Ovary (tissue), 9 donors: Measurements from ENCODE around the gene CSMD2. TPM values are rescaled to one million over a fixed set of nuclear protein-coding genes. Genes with fewer than 3 reads are reported as not detected.

Experiments
- DNase-seq, 5 donors: peaks; one replicate each; pipeline ENCODE4 v3.0.0-alpha.2; 2019 to 2020
- H3K27ac ChIP-seq, 2 donors: fragments of 200-600 bp; one replicate each; pipeline versions ENCODE4 v1.5.1 to v1.8.0; 2019 to 2022
- H3K27me3 ChIP-seq: fragments of 200-600 bp; one replicate; pipeline ENCODE4 v1.8.0; 2022
- H3K36me3 ChIP-seq: fragments of 200-600 bp; sonication (generic); one replicate; pipeline ENCODE4 v1.5.1; 2019
- H3K4me1 ChIP-seq: one replicate; pipeline ENCODE4 v1.8.1; 2013; ENCODE audit warnings: mild to moderate bottlenecking, moderate library complexity; ENCODE audit not compliant: insufficient read depth
- H3K4me3 ChIP-seq: fragments of 200-600 bp; sonication (generic); one replicate; pipeline ENCODE4 v1.5.1; 2017
- H3K9me3 ChIP-seq, 2 donors: fragments of 200-600 bp in 1 of 2; sonication (generic) in 1 of 2; one replicate each; pipeline versions ENCODE4 v1.5.1 to v1.8.1; 2013 to 2019; ENCODE audit warnings: mild to moderate bottlenecking in 1 of 2, moderate library complexity in 1 of 2
- CTCF ChIP-seq, 3 donors: fragments of 450-650 bp in 2 of 3; fragments of 200-600 bp in 1 of 3; IDR thresholded peaks; one replicate each; pipeline versions ENCODE4 v1.5.1 to v1.8.0; 2016 to 2022; ENCODE audit warnings: antibody characterized with exemption in 3 of 3, mild to moderate bottlenecking in 1 of 3
- EP300 ChIP-seq: sonication (generic); formaldehyde crosslinking; IDR thresholded peaks from one replicate; pipeline ENCODE4 v1.6.1; 2017; ENCODE audit warnings: antibody characterized with exemption
- POLR2A ChIP-seq: fragments of 450-650 bp; IDR thresholded peaks from one replicate; pipeline ENCODE4 v1.6.1; 2017; ENCODE audit warnings: antibody characterized with exemption, mild to moderate bottlenecking, moderate library complexity
- WGBS, 3 donors: extraction: QIAGEN DNeasy Blood & Tissue Kit in 1 of 3; methylation state at CpG; one replicate each; pipeline versions ENCODE4 v1.1.5 to v1.1.7; 2013 to 2017; 5-methylcytosine and 5-hydroxymethylcytosine counted together
- intact Hi-C, 4 donors: fragments of 100-400 bp; cut with DNase I; formaldehyde crosslinking; loops; one replicate each; pipeline versions ENCODE4 v1.11.0 to v1.15.1; 2022 to 2023
- polyA plus RNA-seq, 2 donors: library from polyadenylated mRNA; stranded (reverse); fragments of 200-250 nt in 1 of 2; fragments of 350-450 nt in 1 of 2; fragmentation: Illumina TruSeq in 1 of 2; extraction: RNeasy Lipid Tissue Mini Kit (QIAGEN cat#74804) in 1 of 2; gene quantifications; one replicate each; pipeline ENCODE4 v1.2.3, GENCODE V29; 2013 to 2014
- total RNA-seq, 7 donors: library from RNA; depleted of rRNA in 2 of 7; stranded (reverse); fragments of >200 nt in 2 of 7; fragmentation: NEBNext Ultra II Directional in 3 of 7; extraction: Animal tissue kit (Norgen Biotek cat#: 25700) in 3 of 7; gene quantifications; one replicate each; pipeline versions ENCODE4 v1.1.0 to v1.2.4, GENCODE V29; 2016 to 2023
- donor health status: DM: no; HTN: no; CAD: no; lungs with moderate emphysema.
- donor health status: DM: no; HTN: no; CAD: no.
- donor health status: Bipolar disorder and iron deficiency.
- donor health status: DM: yes; HTN: yes; CAD: no.
- donor health status: DM: no; HTN: no; CAD: no.
- donor health status: DM: yes; HTN: yes; CAD: no.

Gene CSMD2
- total and polyA plus RNA-seq, 9 donors, result 0.04 to 1.6 (median 0.18) TPM; not detected in 3

- H3K36me3 ChIP-seq, result no peaks in the 10 kb centered on the region
- intact Hi-C loops, result loop anchor here in 2 of 4 donors (10.0 kb wide), 1 partner anchor 523 kb away; no protein-coding TSS in a partner anchor
- DNase-seq, result no peak
- H3K4me3 ChIP-seq, result no peak overlapping the region
- H3K27me3 ChIP-seq, result no peaks in the 10 kb centered on the region
- no peaks in the 10 kb centered on the region for H3K4me1 ChIP-seq
- H3K9me3 ChIP-seq, result no peaks in the 10 kb centered on the region
- WGBS, 3 donors, result 87 to 92% (median 90%) methylated on average over 9 of the region's 9 CpGs
- TF ChIP-seq POLR2A (no peak), CTCF (IDR thresholded peaks at IDR 0.05) (no peak), EP300 (no peak)
- H3K27ac ChIP-seq, result no peak overlapping the region
Observed at GRCh38 chr1:33617451-33617850, 547.6 kb downstream of the CSMD2 start.

GRCh38 chr1:33616780-33617179 is 548.2 kb downstream of the CSMD2 start:
- no peaks in the 10 kb centered on the region for H3K9me3 ChIP-seq
- WGBS, 3 donors, result 69 to 77% (median 74%) methylated on average over 6 of the region's 6 CpGs
- H3K27me3 ChIP-seq, result no peaks in the 10 kb centered on the region
- no peaks in the 10 kb centered on the region for H3K36me3 ChIP-seq
- H3K4me1 ChIP-seq, result no peaks in the 10 kb centered on the region
- no peak for TF ChIP-seq POLR2A
- no peak overlapping the region for H3K27ac ChIP-seq
- no peak overlapping the region for H3K4me3 ChIP-seq
- DNase-seq, result no peak
- intact Hi-C loops, result loop anchor here in 2 of 4 donors (10.0 kb wide), 1 partner anchor 522 kb away; no protein-coding TSS in a partner anchor

GRCh38 chr1:33615546-33615945 is 549.5 kb downstream of the CSMD2 start:
- H3K27ac ChIP-seq, result no peak overlapping the region
- H3K4me1 ChIP-seq, result no peaks in the 10 kb centered on the region
- intact Hi-C loops, result loop anchor here in 2 of 4 donors (10.0 kb wide), 1 partner anchor 521 kb away; no protein-coding TSS in a partner anchor
- no peak overlapping the region for H3K4me3 ChIP-seq
- TF ChIP-seq POLR2A (no peak), EP300 (no peak), CTCF (IDR thresholded peaks at IDR 0.05) (no peak)
- H3K27me3 ChIP-seq, result no peaks in the 10 kb centered on the region
- H3K9me3 ChIP-seq, result no peaks in the 10 kb centered on the region
- no peak for DNase-seq
- 61 to 81% (median 70%) methylated on average over 7 of the region's 7 CpGs for WGBS, 3 donors
- no peaks in the 10 kb centered on the region for H3K36me3 ChIP-seq

GRCh38 chr1:33610864-33611455 is 554.1 kb downstream of the CSMD2 start:
- no peaks in the 10 kb centered on the region for H3K9me3 ChIP-seq
- no peak for DNase-seq
- intact Hi-C loops, result loop anchor here in 2 of 4 donors (10.0 kb wide), 1 partner anchor 516 kb away; no protein-coding TSS in a partner anchor
- H3K27me3 ChIP-seq, result no peaks in the 10 kb centered on the region
- no peak for TF ChIP-seq EP300
- no peak for TF ChIP-seq POLR2A
- no peak for TF ChIP-seq CTCF (IDR thresholded peaks at IDR 0.05)
- no peak overlapping the region for H3K27ac ChIP-seq
- H3K4me3 ChIP-seq, result no peak overlapping the region
- WGBS, 3 donors, result 71 to 80% (median 76%) methylated on average over 14 of the region's 14 CpGs
- H3K4me1 ChIP-seq, result no peaks in the 10 kb centered on the region
- H3K36me3 ChIP-seq, result no peaks in the 10 kb centered on the region

- Histone ChIP-seq H3K36me3 (no peaks in the 10 kb centered on the region), H3K27me3 (no peaks in the 10 kb centered on the region), H3K27ac (no peak overlapping the region), H3K4me3 (no peak overlapping the region), H3K4me1 (no peaks in the 10 kb centered on the region), H3K9me3 (no peaks in the 10 kb centered on the region)
- intact Hi-C loops, result loop anchor here in 2 of 4 donors (10.0 kb wide), 1 partner anchor 516 kb away; no protein-coding TSS in a partner anchor
- DNase-seq, result no peak
- WGBS, 3 donors, result 84 to 93% (median 85%) methylated on average over 3 of the region's 3 CpGs
- TF ChIP-seq EP300 (no peak), POLR2A (no peak), CTCF (IDR thresholded peaks at IDR 0.05) (no peak)
Observed at GRCh38 chr1:33610391-33610790, 554.6 kb downstream of the CSMD2 start.
